Inferior parietal cortex (tissue), 1 donor: ENCODE data around the gene KIAA0232.

Source experiments
- DNase-seq: peaks from one replicate; pipeline ENCODE4 v3.0.0-alpha.2; 2016; ENCODE audit errors: extremely low spot score

KIAA0232 gene

DNA sequence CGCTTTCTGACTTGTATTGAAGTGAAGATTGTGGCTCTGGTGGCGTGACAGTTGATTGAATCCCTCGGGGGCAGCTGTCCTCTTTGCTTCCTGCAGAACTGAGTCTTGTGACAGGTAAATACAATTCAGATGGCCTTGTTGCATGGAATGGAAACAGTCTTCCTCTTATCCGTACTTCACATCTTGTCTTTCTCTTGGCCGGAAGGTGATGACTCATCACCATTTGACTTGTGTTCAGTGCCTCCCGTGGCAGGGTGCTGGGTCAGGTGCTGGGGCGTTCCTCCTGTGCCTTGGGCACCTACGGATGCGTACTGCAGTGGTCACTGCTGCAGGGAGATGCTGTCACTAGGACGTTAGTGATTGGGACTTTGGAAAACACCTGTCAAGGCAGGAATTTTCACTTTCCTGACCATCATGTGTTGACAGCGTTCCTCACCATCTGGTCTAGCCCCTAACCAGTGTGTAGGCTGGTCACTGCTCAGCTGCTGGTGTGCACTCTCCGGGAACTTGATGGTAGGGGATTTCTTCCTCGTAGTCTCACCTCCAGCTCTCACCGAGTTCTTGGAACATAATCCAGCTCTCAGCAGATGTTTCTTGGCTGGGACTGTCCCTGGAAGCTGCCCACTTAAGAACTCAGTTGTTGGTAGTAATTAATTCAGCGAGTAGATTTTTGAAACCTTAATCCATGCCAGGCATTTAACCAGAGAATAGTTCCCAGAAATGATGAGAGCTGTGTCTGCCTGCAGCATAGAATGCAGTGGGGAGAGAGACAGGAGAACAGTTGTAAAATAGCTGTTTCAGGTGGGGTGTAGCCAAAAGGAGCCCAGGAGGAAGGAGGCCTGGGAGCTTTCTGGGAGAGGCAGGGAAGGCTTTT, 134.3 kb downstream of the KIAA0232 start:
- peak; percentile 56 for DNase-seq

DNA sequence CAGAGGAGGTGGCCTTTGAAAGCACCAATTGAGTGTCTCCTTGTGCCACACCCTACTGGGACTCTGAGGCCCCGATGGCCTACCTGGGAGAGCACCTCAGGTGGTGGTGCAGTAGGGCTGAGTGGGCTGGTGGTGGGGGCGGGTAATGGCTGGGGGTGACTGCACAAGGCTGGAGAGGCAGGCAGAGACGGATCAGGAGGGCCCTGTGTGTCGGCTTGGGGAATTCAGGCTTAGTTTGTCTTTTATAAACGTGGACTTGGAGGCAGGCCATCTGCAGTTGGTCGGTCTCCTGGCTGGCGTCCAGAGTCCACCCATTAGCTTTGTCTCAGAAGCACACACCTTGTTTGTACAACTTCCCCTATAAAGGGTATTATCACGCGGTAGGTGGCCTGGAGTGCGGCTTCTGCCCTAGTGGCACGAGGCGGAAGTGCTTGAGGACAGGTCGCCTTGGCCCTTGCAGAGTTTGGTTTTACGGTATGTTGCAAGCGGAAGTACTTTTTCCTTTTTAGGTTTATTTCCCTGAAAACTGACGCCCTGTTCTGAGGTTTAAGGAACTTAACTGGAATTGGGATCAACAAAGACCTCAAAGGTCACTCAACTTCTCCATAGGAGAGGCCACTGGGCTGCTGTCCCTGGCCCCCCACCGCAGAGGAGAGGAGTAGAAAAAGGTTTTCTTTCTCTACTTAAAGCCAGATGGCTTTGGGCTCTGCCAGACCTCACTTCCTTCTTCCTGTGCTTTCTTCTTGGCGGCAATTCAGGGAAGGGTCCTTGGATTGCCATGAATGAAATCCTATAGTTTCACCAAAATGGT, 135.1 kb downstream of the KIAA0232 start:
- no peak for DNase-seq

DNA sequence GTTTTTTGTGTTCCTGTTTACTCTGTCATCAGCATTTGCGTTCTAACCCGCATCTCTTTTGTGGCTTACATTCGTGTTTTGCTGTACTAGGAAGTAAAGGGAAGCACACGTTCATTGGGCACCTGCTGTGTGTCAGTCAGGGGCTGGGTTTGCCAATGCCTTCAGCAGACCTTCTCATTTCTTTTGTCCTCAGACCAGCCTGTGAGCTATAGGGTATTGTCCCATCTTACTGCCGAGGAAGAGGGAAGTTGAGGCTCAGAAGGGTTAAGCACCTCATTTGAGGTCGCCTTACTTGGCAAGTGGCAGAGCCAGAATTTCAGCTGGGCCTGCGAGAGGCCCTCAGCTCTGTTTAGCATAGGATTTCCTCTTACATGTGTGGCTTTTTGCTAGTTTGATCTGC, 135.8 kb downstream of the KIAA0232 start:
- no peak for DNase-seq

DNA sequence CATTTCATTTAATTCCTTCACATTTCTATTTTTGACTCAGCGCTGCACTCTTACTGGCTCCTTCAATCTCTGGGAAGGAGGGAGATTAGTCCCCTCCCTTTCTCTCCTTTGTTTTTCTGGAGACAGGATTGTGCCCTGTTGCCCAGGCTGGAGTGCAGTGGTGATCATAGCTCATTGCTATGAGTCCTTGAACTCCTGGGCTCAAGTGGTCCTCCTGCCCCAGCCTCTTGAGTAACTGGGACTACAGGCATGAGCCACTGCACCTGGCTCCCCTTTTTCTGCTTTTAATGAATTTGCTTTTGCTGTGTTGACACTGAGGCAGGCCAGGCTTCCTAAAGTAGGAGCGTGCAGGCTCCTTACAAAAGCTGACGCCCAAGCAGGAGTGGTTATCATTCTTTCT, 137.6 kb downstream of the KIAA0232 start:
- DNase-seq: no peak

DNA sequence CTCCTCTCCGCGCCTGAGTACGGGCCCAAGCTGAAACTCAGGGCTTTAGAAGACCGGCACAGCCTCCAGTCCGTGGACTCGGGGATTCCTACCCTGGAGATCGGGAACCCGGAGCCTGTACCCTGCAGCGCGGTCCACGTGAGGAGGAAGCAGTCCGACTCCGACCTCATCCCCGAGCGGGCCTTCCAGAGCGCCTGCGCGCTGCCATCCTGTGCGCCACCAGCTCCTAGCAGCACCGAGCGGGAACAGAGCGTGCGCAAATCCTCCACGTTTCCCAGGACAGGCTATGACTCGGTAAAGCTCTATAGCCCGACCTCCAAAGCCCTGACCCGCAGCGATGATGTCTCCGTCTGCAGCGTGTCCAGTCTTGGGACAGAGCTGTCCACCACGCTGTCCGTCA, 141.0 kb downstream of the KIAA0232 start:
- DNase-seq: no peak

DNA sequence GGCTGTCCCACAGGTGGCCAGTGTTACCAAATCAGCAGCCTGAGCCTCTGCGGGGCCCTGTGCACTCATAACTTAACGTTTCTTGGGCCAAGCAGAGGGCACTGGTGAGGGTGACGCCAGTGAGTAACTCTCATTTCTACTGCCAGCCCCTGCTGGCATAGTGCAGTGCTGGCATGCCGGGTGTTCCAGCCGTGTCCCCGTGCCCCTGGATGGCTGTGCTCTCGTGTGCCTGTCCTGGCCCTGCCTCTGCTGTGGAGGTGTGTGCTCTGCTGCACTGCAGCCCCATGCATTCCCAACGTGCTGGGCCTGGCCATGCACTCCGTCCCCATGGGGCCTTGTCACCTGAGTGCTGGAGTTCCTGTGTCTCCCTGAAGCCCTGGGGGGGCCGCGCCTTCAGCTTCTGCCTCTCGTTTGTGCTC, 141.8 kb downstream of the KIAA0232 start:
- DNase-seq: no peak

DNA sequence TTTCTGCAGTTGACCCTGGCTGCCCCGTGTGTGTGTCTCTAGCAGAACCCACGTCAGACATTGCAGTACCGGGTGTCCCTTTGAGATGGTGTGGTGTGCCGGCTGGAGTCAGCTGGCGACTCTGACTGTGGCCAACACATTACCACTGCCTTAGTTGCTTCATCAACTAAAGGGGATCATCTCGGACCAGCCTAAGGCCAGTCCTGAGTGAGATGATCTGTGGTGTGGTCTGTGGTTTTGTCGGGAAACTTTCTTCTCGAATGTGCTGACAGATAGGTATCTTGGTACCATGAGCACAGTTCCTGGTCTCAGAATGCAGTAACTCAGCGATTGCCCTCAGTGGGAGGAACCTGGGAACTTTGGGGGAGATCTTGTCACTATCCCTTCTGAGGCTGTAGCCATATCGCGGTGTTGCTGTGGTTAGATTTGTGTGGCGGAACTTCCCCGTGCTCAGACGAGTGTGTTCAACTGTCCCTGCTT, 142.9 kb downstream of the KIAA0232 start:
- no peak for DNase-seq

DNA sequence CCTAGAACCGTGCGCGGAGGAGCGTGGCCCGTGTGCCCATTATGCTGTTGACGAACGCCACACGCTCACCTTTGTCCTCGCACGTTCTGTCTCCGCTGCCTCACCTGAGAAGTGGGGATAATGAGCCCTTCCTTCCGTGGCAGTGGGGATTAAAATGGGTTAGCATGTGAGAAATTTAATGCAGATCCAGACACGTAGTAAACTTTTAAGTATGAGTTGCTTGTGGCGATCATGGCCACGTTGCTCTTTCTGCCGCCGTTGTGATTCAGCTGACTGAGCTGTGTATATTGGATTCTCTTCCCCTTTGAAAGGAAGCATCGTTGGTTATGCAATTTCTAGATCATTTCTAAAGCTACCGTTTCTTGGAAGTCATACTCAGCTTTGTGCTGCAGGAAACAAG, 143.6 kb downstream of the KIAA0232 start:
- no peak for DNase-seq

DNA sequence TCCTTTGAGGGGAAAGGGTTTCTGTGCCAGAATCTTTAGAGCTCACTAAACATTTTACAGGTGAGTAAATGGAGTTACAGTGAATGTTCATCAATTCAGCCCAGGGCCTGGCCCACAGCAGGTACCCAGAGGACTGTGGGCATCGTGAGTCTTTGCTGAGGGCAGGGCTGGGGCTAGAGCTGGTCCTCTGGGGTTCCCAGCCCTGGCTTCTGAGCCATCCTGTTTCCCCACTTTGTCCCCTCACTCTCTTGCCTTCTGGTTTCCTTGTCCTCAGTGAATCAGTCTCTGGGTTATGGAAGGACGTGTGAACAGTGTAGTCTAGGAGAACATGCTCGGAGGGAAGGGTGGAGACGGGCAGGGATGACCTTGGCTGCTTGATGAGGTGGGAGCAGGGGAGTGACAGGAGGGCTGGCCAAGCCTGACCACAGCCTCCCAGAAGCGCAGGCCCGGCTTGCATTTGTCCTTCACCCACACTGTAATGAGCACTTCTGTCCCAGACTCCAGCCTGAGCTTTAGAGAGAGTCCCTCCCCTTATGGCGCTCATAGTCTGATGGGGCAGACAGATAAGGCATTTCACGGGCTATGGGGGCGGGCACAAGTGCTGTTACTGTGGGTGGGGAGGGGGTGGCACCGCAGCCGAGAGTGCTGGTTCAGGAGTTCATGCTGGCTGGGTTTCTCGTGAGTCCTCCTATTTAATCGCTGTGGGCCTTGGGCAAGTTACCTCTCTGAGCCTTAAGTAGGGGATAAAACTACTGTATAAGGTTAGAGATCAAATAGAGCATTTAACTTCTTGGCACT, 144.4 kb downstream of the KIAA0232 start:
- no peak for DNase-seq

DNA sequence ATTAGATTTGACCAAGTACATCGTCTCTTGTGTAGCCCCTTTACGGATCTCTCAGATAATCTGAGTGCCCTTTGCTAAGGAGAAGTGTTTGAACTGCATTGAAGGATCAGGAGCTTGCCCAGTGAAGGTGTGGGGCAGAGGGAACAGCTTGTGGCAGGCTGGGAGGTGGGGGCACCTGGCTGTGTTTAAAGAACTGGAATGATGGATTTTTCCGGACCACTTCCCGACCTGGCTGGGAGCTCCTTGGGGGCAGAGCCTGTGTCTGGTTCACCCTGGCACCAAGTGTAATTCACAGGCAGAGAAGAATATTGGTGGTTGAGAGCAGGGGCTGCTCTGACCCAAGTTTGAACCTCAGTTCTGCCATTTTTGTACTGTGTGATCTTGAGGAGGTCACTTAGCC, 145.6 kb downstream of the KIAA0232 start:
- no peak for DNase-seq

DNA sequence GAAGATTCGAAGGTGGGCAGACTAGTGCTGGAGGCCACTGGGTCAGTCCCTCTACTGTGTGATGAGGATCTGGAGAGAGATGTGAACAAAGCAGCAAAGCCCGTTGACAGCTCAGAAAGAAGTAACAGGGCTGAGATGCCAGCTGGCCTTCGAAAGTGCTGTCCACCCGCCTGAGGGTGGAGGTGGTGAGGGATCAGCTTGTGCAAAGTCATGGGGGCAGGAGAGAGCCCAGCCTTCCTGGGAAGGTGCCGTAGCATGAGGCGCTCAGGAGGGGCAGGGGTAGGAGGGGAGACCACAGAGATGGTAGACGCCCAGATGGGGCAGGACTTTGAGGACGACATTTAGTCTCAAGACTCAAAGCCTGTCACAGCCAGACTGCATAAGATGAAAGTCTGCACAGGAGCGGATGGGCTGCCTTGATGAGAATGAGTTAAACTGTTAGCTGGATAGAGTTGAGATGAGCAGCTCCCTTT, 146.8 kb downstream of the KIAA0232 start:
- DNase-seq: no peak

DNA sequence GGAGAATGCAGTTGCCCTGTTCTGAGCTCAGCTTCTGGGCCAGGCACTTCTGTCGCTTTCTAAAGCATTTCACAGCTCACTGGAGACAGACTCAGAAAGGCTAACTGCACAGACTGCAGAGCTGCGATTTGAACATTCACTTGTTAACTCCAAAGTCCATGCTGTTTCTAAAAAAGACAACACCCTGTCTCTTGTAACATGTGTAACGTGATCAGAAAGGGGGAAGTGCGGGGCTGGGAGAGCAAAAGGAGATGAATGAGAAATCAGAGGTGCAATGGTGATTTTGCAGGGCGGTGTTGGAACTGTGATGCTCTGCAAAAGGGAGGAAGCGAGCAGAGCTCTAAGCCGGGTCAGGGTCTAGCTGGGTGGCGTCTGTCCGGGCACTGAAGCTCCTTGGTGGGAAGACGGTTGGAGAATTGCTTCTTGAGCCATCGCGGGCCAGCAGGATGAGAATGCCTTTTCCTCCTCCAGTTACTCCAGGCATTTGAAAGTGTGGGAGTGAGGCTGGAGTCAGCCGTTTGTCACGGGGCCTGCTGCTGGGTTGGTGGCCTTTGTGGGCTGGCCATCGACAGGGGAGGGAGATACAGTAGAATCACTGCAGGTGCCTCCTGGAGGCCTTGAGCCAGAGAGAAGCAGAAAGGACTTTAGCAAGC, 147.4 kb downstream of the KIAA0232 start:
- no peak for DNase-seq

DNA sequence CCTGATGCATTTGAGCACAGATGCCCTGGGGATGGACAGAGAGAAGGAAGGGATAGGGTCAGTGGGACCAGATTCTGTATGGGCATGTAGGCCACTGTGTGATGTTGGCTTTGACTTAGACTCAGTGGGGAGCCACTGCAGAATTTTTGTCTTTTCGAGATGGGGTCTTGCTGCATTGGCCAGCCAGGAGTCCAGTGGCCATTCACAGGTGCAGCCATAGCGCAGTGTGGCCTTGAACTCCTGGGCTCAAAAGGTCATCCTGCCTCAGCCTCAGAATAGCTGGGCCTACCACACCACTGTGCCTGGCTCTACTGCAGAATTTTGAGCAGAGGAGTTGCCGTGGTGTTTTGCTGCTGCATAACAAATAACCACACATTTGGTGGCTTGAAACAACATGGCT, 149.9 kb downstream of the KIAA0232 start:
- no peak for DNase-seq

DNA sequence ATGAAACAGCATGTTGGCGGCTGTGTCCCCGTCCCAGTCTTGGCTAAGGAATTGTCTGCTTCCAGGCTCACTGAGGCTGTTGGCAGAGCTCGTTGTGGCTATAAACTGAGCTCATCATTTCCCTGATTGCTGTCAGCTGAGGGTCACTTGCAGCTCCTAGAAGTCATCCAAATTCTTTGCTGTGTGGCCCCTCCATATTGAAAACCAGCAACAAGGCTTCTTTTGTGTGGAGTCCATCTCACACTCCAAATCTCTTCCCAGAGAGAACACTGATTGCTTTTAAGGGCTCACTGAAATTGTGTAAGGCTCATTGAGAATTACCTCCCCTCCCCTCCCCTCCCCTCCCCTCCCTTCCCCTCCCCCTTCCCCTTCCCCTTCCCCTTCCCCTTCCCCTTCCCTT, 150.4 kb downstream of the KIAA0232 start:
- no peak for DNase-seq
